ENCODE measurements around the gene DLG2.
A peak's percentile ranks its signal among the peaks of the same experiment; 100 is the strongest.

DLG2 gene

DNA sequence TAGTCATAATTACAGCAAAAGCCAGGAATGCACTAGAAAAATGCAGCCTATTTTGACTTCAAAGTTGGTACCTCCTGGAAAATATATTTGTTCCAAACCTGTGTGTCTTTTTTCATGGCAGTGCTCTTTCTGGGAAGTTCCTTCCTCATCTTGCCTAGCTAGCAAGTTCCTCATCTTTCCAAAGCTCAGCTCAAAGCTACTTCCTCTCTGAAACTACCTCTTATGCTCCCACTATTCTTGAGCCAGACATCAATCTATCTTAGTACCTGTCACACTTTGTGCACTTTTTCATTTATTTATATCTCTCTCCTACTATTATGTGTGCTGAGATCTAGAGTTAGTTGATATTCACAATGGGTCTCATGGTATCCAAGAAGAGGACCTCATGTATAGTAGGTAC, 2149.4 kb downstream of the DLG2 start:
- DNase-seq (ENCODE audit: low read depth in 1 of 2, low spot score in 1 of 2): no peak
- Histone ChIP-seq H3K27me3 (ENCODE audit: insufficient read depth, poor library complexity, severe bottlenecking) (no peaks in the 10 kb centered on the region), H3K27ac (replicated peaks) (no peak overlapping the region), H3K4me3 (replicated peaks; ENCODE audit: insufficient read depth, low read length) (no peak overlapping the region)
- TF ChIP-seq SPI1 (IDR thresholded peaks at IDR 0.05; ENCODE audit: borderline replicate concordance, low read depth) (peak; percentile 79), GABPA (IDR thresholded peaks at IDR 0.05; ENCODE audit: low read depth) (no peak)

GRCh38 chr11:83475760-83476159, 2151.4 kb downstream of the DLG2 start:
- H3K27ac ChIP-seq (replicated peaks): no peak overlapping the region
- no peaks in the 10 kb centered on the region for H3K27me3 ChIP-seq (ENCODE audit: insufficient read depth, poor library complexity, severe bottlenecking)
- H3K4me3 ChIP-seq (replicated peaks; ENCODE audit: insufficient read depth, low read length): no peak overlapping the region
- TF ChIP-seq SPI1 (IDR thresholded peaks at IDR 0.05; ENCODE audit: borderline replicate concordance, low read depth) (no peak), GABPA (IDR thresholded peaks at IDR 0.05; ENCODE audit: low read depth) (no peak), POLR2AphosphoS5 (IDR thresholded peaks at IDR 0.05; ENCODE audit: low read depth) (no peak)
- TF ChIP-seq, protein P1, sequence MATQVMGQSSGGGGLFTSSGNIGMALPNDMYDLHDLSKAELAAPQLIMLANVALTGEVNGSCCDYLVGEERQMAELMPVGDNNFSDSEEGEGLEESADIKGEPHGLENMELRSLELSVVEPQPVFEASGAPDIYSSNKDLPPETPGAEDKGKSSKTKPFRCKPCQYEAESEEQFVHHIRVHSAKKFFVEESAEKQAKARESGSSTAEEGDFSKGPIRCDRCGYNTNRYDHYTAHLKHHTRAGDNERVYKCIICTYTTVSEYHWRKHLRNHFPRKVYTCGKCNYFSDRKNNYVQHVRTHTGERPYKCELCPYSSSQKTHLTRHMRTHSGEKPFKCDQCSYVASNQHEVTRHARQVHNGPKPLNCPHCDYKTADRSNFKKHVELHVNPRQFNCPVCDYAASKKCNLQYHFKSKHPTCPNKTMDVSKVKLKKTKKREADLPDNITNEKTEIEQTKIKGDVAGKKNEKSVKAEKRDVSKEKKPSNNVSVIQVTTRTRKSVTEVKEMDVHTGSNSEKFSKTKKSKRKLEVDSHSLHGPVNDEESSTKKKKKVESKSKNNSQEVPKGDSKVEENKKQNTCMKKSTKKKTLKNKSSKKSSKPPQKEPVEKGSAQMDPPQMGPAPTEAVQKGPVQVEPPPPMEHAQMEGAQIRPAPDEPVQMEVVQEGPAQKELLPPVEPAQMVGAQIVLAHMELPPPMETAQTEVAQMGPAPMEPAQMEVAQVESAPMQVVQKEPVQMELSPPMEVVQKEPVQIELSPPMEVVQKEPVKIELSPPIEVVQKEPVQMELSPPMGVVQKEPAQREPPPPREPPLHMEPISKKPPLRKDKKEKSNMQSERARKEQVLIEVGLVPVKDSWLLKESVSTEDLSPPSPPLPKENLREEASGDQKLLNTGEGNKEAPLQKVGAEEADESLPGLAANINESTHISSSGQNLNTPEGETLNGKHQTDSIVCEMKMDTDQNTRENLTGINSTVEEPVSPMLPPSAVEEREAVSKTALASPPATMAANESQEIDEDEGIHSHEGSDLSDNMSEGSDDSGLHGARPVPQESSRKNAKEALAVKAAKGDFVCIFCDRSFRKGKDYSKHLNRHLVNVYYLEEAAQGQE (IDR thresholded peaks at IDR 0.05; ENCODE audit: insufficient replicate concordance, low read depth): no peak
- TF ChIP-seq, protein P2, sequence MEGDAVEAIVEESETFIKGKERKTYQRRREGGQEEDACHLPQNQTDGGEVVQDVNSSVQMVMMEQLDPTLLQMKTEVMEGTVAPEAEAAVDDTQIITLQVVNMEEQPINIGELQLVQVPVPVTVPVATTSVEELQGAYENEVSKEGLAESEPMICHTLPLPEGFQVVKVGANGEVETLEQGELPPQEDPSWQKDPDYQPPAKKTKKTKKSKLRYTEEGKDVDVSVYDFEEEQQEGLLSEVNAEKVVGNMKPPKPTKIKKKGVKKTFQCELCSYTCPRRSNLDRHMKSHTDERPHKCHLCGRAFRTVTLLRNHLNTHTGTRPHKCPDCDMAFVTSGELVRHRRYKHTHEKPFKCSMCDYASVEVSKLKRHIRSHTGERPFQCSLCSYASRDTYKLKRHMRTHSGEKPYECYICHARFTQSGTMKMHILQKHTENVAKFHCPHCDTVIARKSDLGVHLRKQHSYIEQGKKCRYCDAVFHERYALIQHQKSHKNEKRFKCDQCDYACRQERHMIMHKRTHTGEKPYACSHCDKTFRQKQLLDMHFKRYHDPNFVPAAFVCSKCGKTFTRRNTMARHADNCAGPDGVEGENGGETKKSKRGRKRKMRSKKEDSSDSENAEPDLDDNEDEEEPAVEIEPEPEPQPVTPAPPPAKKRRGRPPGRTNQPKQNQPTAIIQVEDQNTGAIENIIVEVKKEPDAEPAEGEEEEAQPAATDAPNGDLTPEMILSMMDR (IDR thresholded peaks at IDR 0.05; ENCODE audit: insufficient read depth, low read length): no peak
- DNase-seq (ENCODE audit: low read depth in 1 of 2, low spot score in 1 of 2): no peak

DNA sequence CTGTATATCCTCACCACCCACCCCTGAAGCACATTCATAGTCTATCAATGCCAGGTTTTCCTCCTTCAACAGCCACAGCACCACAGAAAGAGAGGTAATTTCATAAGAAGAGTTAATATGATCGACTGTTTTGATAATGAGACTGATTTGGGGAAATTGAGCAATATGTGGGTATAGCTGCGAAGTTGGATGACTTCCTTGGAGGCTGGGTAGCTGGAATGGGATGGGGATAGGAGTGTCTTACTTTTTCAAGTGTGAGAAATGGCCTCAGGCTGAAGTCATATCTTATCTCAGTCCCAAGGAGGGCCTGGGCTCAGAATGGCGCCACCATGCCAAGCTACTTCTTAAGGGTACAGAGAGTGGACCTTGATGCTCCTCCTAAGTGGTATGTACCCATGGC, 2153.4 kb downstream of the DLG2 start:
- Histone ChIP-seq H3K27me3 (ENCODE audit: insufficient read depth, poor library complexity, severe bottlenecking) (no peaks in the 10 kb centered on the region), H3K4me3 (replicated peaks; ENCODE audit: insufficient read depth, low read length) (no peak overlapping the region), H3K27ac (replicated peaks) (no peak overlapping the region)
- TF ChIP-seq GABPA (IDR thresholded peaks at IDR 0.05; ENCODE audit: low read depth): no peak
- no peak for TF ChIP-seq SPI1 (IDR thresholded peaks at IDR 0.05; ENCODE audit: borderline replicate concordance, low read depth)
- TF ChIP-seq, protein P1 (IDR thresholded peaks at IDR 0.05; ENCODE audit: insufficient replicate concordance, low read depth): no peak
- no peak for TF ChIP-seq POLR2AphosphoS5 (IDR thresholded peaks at IDR 0.05; ENCODE audit: low read depth)
- TF ChIP-seq, protein P2 (IDR thresholded peaks at IDR 0.05; ENCODE audit: insufficient read depth, low read length): no peak
- DNase-seq (ENCODE audit: low read depth in 1 of 2, low spot score in 1 of 2): no peak

DNA sequence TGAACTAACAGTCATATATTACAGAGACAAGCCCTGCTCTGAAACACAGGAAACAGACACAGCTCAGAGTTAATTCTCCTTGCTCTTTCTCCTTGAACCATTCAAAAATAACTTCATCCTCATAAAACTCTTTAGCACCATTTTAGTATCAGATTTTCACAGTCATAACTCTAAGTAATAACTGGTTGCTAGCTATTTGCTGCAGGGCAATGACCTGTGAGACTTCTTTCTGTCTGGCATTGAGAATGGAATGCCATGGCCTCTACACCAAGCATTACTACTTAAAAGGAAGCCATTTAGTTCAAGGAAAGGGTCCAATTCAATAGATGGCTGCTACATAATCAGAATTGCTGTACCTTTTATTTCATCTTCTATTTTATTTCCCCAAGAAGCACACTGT, 2154.3 kb downstream of the DLG2 start:
- H3K27ac ChIP-seq (replicated peaks): no peak overlapping the region
- DNase-seq (ENCODE audit: low read depth in 1 of 2, low spot score in 1 of 2): no peak
- H3K27me3 ChIP-seq (ENCODE audit: insufficient read depth, poor library complexity, severe bottlenecking): no peaks in the 10 kb centered on the region
- TF ChIP-seq, protein P1 (IDR thresholded peaks at IDR 0.05; ENCODE audit: insufficient replicate concordance, low read depth): no peak
- no peak for TF ChIP-seq GABPA (IDR thresholded peaks at IDR 0.05; ENCODE audit: low read depth)
- TF ChIP-seq SPI1 (IDR thresholded peaks at IDR 0.05; ENCODE audit: borderline replicate concordance, low read depth): no peak
- TF ChIP-seq, protein P2 (IDR thresholded peaks at IDR 0.05; ENCODE audit: insufficient read depth, low read length): no peak
- no peak for TF ChIP-seq POLR2AphosphoS5 (IDR thresholded peaks at IDR 0.05; ENCODE audit: low read depth)
- H3K4me3 ChIP-seq (replicated peaks; ENCODE audit: insufficient read depth, low read length): no peak overlapping the region
